Raji (cell line): ENCODE results near the gene PLA2G4E.

Experiments used
- POLR2A ChIP-seq: IDR thresholded peaks from 2 replicates; pipeline ENCODE4 v1.6.1; 2011; ENCODE audit warnings: low read depth, low read length, control low read depth; ENCODE audit not compliant: insufficient read depth

PLA2G4E gene, protein sequence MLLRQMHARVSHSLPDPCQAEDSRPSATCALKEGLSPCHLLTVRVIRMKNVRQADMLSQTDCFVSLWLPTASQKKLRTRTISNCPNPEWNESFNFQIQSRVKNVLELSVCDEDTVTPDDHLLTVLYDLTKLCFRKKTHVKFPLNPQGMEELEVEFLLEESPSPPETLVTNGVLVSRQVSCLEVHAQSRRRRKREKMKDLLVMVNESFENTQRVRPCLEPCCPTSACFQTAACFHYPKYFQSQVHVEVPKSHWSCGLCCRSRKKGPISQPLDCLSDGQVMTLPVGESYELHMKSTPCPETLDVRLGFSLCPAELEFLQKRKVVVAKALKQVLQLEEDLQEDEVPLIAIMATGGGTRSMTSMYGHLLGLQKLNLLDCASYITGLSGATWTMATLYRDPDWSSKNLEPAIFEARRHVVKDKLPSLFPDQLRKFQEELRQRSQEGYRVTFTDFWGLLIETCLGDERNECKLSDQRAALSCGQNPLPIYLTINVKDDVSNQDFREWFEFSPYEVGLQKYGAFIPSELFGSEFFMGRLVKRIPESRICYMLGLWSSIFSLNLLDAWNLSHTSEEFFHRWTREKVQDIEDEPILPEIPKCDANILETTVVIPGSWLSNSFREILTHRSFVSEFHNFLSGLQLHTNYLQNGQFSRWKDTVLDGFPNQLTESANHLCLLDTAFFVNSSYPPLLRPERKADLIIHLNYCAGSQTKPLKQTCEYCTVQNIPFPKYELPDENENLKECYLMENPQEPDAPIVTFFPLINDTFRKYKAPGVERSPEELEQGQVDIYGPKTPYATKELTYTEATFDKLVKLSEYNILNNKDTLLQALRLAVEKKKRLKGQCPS

DNA sequence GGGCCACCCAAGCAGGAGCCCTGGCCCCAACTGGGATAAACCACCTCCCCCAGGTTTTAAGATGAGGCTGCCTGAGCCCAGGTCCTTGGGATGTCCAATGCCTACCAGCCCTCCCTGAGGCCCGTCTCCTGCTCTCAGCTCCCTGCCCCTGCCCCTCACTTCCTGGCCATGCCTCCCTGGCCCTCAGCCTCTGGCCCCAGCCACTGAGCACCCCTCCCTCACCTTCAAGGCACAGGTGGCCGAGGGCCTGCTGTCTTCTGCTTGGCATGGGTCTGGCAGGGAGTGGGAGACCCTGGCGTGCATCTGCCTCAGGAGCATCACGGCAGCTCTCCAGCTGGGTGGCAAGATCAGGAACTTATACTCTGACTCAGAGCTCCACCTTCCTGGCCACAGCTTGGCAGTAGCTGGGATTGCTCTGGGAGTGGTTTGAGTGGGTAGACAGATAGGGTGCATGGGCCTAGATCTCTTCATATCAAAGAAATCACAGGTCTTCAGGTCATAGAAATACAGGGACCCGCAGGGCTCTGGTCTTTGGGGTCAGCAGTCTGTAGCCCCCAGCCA is at the start of gene PLA2G4E:
TSS of gene PLA2G4E (minus strand) at position 330 of the 561 bp plus-strand sequence. CDS start at position 318, 12 bp downstream.
- TF ChIP-seq POLR2A, result no peak

DNA sequence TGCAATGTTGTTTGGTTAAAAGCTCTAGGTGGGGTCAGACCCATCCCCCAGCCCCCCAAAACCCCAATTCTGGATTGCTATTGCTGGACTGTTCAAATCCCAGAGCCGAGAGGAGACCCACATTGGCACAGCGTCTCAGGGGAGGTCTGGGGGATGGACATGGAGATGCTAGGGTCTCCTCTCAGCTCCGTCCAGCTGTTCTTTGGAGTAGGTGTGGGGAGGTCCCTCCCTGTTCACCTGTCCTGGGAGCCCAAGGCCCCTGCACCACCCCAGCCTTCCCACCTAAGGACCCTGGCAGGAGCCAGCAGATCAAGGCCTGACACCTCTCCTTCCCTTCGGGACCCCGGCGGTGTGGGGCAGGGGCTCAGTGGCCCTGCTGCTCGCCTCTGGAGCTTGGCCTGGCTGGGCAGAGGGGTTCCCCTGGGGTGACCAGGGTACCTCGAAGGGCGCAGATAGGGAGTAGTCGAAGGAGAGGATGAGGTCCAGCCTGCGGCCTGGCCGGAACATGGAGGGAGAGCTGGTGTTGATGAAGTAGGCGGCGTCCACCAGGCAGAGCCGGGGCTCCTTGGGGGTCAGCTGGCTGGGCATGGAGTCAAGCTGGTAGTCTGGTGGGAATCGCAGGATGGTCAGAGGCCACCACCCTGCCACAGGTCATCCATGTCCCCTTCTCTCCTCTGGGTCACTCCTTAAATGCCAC is 49.6 kb upstream of the PLA2G4E start:
- no peak for TF ChIP-seq POLR2A

DNA sequence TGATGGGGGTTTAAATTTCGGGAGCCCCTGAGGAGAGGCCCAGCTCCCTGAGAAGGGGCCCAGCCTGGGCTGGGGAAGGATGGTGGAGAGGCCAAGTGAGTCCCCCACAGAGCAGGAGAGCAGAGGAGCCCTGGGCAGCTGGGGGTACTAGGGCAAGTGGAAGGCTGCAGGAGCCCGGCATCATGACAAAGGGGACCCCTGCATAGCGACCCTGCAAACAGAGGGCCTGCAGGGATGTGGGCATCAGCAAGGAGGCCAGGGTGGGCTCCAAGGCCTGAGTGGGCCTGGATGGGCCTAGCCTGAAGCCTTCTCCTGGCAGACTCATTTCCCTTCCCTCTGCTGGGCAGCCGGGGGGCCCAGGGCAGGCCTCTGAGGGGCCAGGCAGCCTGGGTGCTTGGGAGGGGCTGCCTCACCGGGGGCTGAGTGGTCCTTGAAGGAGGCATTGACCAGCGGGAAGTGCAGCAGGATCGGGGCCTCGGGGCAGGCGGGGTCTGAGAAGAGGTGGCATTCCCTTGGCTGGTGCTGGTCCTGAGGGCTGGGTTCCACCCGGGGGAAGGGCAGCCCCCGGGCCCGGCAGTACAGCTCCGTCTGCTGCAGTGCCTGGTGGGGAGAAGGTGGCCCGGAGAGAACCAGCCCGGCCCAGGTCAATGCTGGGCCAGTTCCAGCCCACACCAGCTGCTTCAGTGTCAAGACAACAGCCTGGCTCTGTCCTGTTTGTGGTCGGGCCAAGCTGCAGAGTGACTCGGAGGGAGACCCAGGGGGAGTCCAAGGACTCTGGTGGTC is 48.8 kb upstream of the PLA2G4E start:
- TF ChIP-seq POLR2A, result no peak

DNA sequence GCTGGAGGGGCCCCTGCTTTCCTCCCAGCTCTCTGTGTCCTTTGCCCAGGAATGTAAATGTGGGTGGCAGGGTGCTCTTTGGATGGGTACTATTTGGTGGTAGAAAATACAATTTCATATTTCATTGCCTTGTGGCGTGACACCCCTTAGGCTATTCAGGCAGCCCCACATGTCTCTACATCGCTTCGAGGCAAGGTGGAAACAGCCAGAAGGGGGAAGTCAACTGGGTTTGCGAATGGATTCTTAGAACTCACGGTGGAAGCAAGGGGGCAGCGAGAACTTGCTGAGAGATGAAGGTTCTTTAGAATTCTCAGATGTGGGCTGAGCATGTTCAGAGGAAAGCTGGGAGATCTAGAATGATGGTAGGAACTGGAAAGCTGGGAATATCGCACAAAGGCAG is 48.2 kb upstream of the PLA2G4E start:
- TF ChIP-seq POLR2A, result no peak

DNA sequence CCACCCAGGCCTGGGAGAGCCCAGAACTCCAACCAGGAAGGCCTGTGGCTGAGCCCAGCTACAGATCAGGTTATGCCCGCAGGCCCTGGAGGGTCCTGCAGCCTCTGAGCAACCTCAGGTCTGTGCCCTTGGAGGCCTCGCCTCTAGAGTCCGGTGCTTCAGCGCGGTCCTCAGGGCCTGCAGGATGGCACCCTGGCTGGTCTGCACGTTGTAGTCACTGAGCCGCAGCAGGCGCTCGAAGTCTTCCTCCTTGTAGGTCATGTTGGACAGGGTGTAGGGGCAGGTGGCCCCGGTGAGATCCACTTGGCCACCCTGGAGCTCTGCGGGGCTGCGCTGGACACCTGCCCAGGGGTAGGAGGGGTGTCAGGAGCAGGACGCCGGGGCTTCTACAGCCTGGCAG is 47.8 kb upstream of the PLA2G4E start:
- no peak for TF ChIP-seq POLR2A

DNA sequence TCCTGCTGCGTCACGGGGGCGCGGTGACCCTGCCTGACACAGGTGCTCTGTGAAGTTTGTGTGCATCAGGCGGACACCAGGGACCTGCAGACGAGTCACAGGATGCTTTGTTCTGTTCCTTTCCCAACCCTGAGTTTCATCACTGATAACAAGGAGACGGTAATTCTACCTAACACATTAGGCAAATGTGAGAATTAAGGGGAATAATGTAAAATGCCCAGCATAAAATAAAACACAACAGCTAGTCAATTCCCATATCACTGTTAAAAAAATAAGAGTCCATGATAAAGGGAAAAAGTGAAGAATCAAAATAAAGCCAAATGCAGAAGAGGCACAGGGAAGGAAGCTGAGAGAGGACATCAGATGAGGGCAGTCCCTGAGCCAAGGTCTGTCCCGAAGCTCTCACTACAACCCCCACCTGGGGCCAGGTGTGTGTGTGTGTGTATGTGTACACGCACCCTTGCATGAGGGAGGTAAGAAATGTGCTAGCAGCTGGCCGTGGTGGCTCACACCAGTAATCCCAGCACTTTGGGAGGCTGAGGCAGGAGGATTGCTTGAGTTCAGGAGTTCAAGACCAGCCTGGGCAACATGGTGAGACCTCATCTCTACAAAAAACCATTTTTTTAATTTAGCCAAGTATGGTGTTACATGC is 46.0 kb upstream of the PLA2G4E start:
- no peak for TF ChIP-seq POLR2A

DNA sequence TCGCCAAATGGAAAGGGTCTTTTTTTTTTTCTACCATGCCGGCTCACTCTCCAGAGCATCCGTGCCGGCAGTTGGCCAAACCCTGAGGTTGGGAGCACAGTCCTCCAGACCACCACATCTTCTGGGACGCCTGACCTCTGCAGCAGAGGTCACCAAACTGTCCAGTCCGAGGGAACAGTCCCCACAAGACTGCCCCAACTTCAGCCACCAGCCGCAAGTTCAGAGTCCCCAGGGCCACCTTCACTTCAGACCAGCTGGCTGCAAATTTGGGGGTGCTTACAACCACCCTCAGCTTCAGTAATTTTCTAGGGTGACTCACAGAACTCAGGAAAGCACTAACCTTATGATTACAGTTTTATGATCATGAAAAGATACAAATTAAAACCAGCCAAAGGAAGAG is 44.6 kb upstream of the PLA2G4E start:
- TF ChIP-seq POLR2A, result no peak

DNA sequence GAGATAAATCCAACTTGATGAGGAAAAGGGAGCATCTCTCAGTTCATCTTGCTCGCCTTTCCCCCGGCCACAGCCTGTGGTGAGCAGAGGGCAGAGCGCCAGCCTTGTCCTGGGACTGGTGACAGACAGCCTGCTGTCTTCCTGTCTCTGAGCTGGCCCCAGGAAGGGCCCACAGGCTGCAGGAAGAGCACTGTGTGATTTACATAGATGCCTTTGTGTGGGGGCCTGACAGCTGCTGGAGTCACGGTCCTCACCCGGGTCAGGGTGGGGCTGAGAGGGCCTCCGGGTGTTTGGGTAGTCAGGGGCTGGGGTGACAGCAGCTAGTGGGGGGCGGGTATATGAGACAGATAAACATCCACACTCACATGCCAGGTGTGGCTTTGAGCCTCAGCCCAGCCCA is 44.2 kb upstream of the PLA2G4E start:
- no peak for TF ChIP-seq POLR2A

DNA sequence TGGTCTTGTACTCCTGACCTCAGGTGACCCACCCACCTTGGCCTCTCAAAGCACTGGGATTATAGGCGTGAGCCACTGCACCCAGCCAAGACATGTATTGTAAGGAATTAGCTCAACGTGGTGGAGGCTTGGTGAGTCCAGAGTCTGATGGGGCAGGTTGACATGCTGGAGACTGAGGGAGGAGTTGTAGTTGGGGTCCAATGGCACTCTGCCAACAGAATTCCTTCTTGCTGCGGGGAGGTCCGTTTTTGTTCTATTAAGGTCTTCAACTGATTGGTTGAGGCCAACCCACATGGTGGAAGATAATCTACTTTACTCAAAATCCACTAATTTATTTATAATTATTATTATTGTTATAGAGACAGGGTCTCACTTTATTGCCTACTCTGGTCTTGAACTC is 43.4 kb upstream of the PLA2G4E start:
- TF ChIP-seq POLR2A, result no peak

DNA sequence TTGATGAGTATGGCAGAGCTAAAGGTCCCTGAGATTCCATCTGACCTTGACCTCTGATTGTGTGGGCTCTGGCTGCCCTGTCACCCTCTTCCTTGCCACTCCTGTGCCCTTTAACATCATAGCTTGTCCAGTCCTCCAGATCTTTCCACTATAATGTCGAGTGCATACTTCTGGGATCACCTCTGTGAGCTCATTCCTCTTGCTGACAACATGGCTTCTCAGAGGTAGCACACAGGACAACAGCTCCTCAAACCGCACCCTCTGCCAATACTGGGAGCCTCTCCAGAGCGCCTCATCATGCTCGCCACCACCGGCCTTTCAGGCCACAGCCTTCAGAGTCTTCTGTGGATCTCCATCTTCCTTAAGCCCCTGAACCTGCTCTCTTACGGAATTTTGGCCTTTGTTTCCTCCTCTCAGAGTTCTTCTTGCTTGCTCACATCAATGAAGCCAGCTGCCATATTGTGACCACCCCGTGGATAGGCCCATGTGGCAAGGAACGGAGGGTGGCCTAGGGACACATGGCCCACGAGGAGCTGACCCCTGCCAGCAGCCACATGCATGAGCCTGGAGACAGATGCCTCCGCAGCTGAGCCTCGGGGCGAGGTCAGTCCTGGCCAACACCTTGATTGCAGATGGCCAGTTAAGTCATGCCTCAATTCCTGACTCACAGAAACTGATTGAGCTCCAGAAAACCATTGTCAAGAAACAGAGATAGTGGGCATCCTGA is 42.4 kb upstream of the PLA2G4E start:
- no peak for TF ChIP-seq POLR2A

DNA sequence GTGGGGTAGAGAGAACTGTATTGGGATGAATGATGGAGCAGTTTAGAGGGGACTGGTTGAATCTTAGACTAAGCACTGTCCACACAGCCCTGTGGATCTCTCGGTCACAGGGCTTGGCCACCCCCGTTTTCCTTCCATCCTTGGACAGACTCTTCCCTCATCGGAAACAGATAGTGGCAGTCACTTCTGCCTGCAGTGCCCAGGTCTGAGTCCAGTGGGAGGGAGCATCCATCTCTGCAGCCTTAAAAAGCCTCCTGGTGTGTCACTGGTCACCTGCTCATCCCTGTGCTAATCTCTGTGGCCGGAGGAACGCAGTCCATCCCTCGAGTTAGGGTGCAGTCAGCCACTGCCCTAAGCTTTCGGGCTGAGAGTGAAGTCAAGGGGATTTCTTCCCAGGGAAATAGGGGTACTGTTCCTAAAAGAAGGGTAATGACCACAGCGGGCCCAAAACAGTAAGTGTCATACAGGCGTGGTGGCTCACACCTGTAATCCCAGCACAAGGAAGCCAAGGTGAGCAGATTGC is 41.5 kb upstream of the PLA2G4E start:
- TF ChIP-seq POLR2A, result no peak

DNA sequence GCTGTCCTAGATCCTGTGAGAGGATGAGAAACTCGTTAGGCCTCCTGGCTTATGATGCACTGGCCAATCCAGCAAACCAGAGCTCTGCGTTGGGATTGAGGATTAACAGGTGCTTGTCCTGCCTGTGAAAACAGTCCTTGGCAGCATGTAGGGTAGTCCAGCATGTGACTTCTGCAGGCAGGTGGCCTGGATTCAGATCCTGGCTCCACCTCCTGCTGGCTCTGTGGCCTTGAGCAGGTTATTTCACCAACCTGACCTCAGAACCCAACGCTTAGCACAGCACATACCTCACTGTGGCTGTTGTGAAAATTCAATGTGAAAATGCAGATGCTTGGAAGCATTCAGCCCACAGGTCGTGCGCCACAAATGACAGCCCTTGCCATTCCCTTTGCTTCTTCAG is 40.0 kb upstream of the PLA2G4E start:
- no peak for TF ChIP-seq POLR2A

DNA sequence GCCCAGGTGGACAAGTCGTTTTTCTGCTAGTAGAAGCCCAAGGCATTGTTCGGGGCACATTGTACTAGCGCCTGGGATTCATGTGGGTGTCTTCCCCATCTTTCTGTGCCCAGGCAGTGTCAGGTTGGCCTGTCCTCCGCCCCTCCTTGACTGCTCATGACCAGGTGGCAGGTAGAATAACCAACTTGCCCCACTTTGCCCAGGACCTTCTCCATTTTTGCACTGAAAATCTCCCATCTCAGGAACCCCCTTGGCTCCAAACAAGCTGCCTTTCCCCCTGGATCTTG is 39.6 kb upstream of the PLA2G4E start:
- no peak for TF ChIP-seq POLR2A
